T-helper 1 cell treated with Interleukin-12 subunit alpha and Interleukin-12 subunit beta and Interleukin-4 antibody, amounts not matched to agents 30 μg/mL and 1 μg/mL, for 36 hours (primary cell): ENCODE results near the gene HCST.

Experiments used
- H3K27ac Mint-ChIP-seq: one replicate; pipeline ENCODE4 v1.8.0; 2021; ENCODE audit warnings: mild to moderate bottlenecking, mixed read lengths
- H3K27me3 Mint-ChIP-seq: one replicate; pipeline ENCODE4 v1.8.0; 2021; ENCODE audit warnings: low read depth, mixed read lengths
- H3K36me3 Mint-ChIP-seq: one replicate; pipeline ENCODE4 v1.8.0; 2021; ENCODE audit warnings: low read depth, mixed read lengths
- H3K4me1 Mint-ChIP-seq: one replicate; pipeline ENCODE4 v1.8.0; 2021; ENCODE audit warnings: low read depth, mixed read lengths
- H3K4me3 Mint-ChIP-seq: one replicate; pipeline ENCODE4 v1.8.0; 2021; ENCODE audit warnings: mild to moderate bottlenecking, moderate library complexity, mixed read lengths
- H3K9me3 Mint-ChIP-seq: one replicate; pipeline ENCODE4 v1.8.0; 2021; ENCODE audit warnings: mixed read lengths

Gene HCST

GRCh38 chr19:35943321-35944301 lies 41.3 kb downstream of the HCST start:
- Mint-ChIP-seq H3K9me3 (no peaks in the 10 kb centered on the region), H3K36me3 (peaks cover 15% of the 10 kb centered on the region), H3K27ac (no peak overlapping the region), H3K4me1 (peaks cover 12% of the 10 kb centered on the region), H3K27me3 (no peaks in the 10 kb centered on the region), H3K4me3 (no peak overlapping the region)

GRCh38 chr19:35944556-35944955 lies 42.2 kb downstream of the HCST start:
- Mint-ChIP-seq H3K36me3 (peaks cover 13% of the 10 kb centered on the region), H3K4me1 (peaks cover 14% of the 10 kb centered on the region), H3K9me3 (no peaks in the 10 kb centered on the region), H3K27me3 (no peaks in the 10 kb centered on the region), H3K4me3 (no peak overlapping the region), H3K27ac (no peak overlapping the region)

DNA sequence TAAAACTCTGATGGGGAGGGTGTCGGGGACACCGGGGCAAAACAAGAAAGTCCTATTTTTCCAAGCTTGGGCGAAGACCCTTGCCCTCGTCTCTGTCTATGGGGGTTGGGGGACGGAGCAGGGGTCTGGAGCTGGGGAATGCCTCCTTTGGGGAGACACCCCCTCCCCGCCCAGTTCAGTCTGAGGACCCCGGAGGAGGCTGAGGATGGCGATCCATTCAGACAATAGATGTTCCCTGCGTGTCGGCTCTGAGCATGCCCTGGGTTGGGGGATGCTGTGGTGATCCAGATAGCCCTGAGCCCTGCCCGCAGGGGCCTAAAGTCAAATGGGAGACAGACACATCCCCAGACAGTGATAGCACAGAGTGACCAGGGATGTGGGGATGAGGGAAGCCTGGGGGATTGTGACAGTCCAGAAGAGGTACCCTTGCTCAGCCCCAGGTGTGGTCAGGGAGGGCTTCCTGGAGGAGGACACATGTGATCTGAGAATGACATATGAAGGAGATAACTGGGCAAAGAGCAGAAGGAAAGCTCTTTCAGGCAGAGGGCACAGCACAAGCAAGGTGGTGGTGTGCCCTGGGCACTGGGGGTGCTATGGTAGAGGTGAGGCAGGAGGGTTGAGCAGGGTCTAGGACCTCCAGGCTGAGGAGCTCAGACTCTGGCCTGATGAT lies 42.9 kb downstream of the HCST start:
- no peak overlapping the region for H3K4me3 Mint-ChIP-seq
- H3K27ac Mint-ChIP-seq, result no peak overlapping the region
- peaks cover 16% of the 10 kb centered on the region for H3K4me1 Mint-ChIP-seq
- H3K27me3 Mint-ChIP-seq, result no peaks in the 10 kb centered on the region
- no peaks in the 10 kb centered on the region for H3K9me3 Mint-ChIP-seq
- peaks cover 13% of the 10 kb centered on the region for H3K36me3 Mint-ChIP-seq

- H3K36me3 Mint-ChIP-seq, result peaks cover 9% of the 10 kb centered on the region
- H3K4me3 Mint-ChIP-seq, result no peak overlapping the region
- no peaks in the 10 kb centered on the region for H3K9me3 Mint-ChIP-seq
- no peaks in the 10 kb centered on the region for H3K27me3 Mint-ChIP-seq
- peaks cover 17% of the 10 kb centered on the region for H3K4me1 Mint-ChIP-seq
- H3K27ac Mint-ChIP-seq, result peak overlapping the region; percentile 23
Measured at GRCh38 chr19:35946203-35946602, 43.9 kb downstream of the HCST start.

- H3K4me3 Mint-ChIP-seq, result no peak overlapping the region
- no peaks in the 10 kb centered on the region for H3K9me3 Mint-ChIP-seq
- peak overlapping the region; percentile 31 for H3K27ac Mint-ChIP-seq
- peaks cover 33% of the 10 kb centered on the region for H3K4me1 Mint-ChIP-seq
- H3K36me3 Mint-ChIP-seq, result peaks cover 5% of the 10 kb centered on the region
- H3K27me3 Mint-ChIP-seq, result no peaks in the 10 kb centered on the region
Measured at GRCh38 chr19:35949131-35949530, 46.8 kb downstream of the HCST start.
